H9 (cell line): ENCODE results near the gene IL16. TPM values are rescaled to one million over a fixed set of nuclear protein-coding genes. Genes with fewer than 3 reads are reported as not detected.

ENCODE experiments used
- DNase-seq: peaks from one replicate; pipeline ENCODE4 v3.0.0-alpha.2; 2017
- H2AFZ ChIP-seq: one replicate; pipeline ENCODE4 v1.6.1; 2013; ENCODE audit warnings: mild to moderate bottlenecking, low read length, control low read depth, moderate library complexity
- H2AK5ac ChIP-seq: 2 replicates; pipeline ENCODE4 v1.6.1; 2013; ENCODE audit warnings: low read length, control low read depth, mixed read lengths; ENCODE audit not compliant: insufficient read length
- H2BK120ac ChIP-seq: one replicate; pipeline ENCODE4 v1.6.1; 2013; ENCODE audit warnings: low read depth, mild to moderate bottlenecking, low read length, control low read depth, inconsistent platforms; ENCODE audit not compliant: poor library complexity, severe bottlenecking
- H2BK12ac ChIP-seq: 2 replicates; pipeline ENCODE4 v1.6.1; 2013; ENCODE audit warnings: low read length, control low read depth, mixed read lengths, low read depth; ENCODE audit not compliant: insufficient read length
- H2BK15ac ChIP-seq: 2 replicates; pipeline ENCODE4 v1.6.1; 2013; ENCODE audit warnings: low read depth, low read length, control low read depth
- H2BK20ac ChIP-seq: one replicate; pipeline ENCODE4 v1.6.1; 2013; ENCODE audit warnings: low read depth, mild to moderate bottlenecking, low read length, control low read depth, inconsistent platforms; ENCODE audit not compliant: poor library complexity, severe bottlenecking
- H2BK5ac ChIP-seq: 2 replicates; pipeline ENCODE4 v1.6.1; 2013; ENCODE audit warnings: low read length, control low read depth, mixed read lengths; ENCODE audit not compliant: insufficient read length
- H3K14ac ChIP-seq: 2 replicates; pipeline ENCODE4 v1.6.1; 2013; ENCODE audit warnings: low read length, control low read depth; ENCODE audit not compliant: insufficient read depth
- H3K18ac ChIP-seq: 2 replicates; pipeline ENCODE4 v1.6.1; 2013; ENCODE audit warnings: low read depth, mild to moderate bottlenecking, mixed read lengths, low read length, control low read depth; ENCODE audit not compliant: insufficient read length
- H3K23ac ChIP-seq: 2 replicates; pipeline ENCODE4 v1.6.1; 2013; ENCODE audit warnings: low read length, control low read depth, mixed read lengths, low read depth; ENCODE audit not compliant: insufficient read length
- H3K23me2 ChIP-seq: 2 replicates; pipeline ENCODE4 v1.6.1; 2013; ENCODE audit warnings: low read depth, mild to moderate bottlenecking, mixed read lengths, low read length, control low read depth; ENCODE audit not compliant: insufficient read length, poor library complexity, severe bottlenecking
- H3K27ac ChIP-seq: 2 replicates; pipeline ENCODE4 v1.5.1; 2013; ENCODE audit warnings: low read length, control low read depth, mixed read lengths, low read depth; ENCODE audit not compliant: insufficient read length
- H3K27me3 ChIP-seq: 2 replicates; pipeline ENCODE4 v1.6.1; 2013; ENCODE audit warnings: low read length, control low read depth, inconsistent platforms; ENCODE audit not compliant: insufficient read depth
- H3K4ac ChIP-seq: 2 replicates; pipeline ENCODE4 v1.6.1; 2013; ENCODE audit warnings: low read depth, mild to moderate bottlenecking, control low read depth, inconsistent platforms, low read length, moderate library complexity
- H3K4me1 ChIP-seq: 2 replicates; pipeline ENCODE4 v1.6.1; 2013; ENCODE audit warnings: low read length, control low read depth, inconsistent platforms; ENCODE audit not compliant: insufficient read depth
- H3K4me2 ChIP-seq: 2 replicates; pipeline ENCODE4 v1.6.1; 2013; ENCODE audit warnings: low read length, control low read depth, mixed read lengths; ENCODE audit not compliant: insufficient read length, insufficient read depth
- H3K56ac ChIP-seq: 2 replicates; pipeline ENCODE4 v1.6.1; 2013; ENCODE audit warnings: low read depth, mild to moderate bottlenecking, mixed read lengths, low read length, control low read depth; ENCODE audit not compliant: insufficient read length
- H3K79me1 ChIP-seq: 2 replicates; pipeline ENCODE4 v1.6.1; 2013; ENCODE audit warnings: low read depth, mild to moderate bottlenecking, moderate library complexity, low read length, control low read depth, inconsistent platforms; ENCODE audit not compliant: insufficient read depth, poor library complexity, severe bottlenecking
- H3K79me2 ChIP-seq: 2 replicates; pipeline ENCODE4 v1.6.1; 2013; ENCODE audit warnings: low read length, control low read depth, inconsistent platforms; ENCODE audit not compliant: insufficient read depth
- H3K9ac ChIP-seq: 2 replicates; pipeline ENCODE4 v1.6.1; 2013; ENCODE audit warnings: low read length, control low read depth, mixed read lengths; ENCODE audit not compliant: insufficient read length; ENCODE audit errors: extremely low read depth
- H3K9me3 ChIP-seq: one replicate; pipeline ENCODE4 v1.6.1; 2013; ENCODE audit warnings: low read depth, low read length, inconsistent platforms; ENCODE audit not compliant: control insufficient read depth
- H3T11ph ChIP-seq: one replicate; pipeline ENCODE4 v1.6.1; 2013; ENCODE audit warnings: mild to moderate bottlenecking, low read length, control low read depth, inconsistent platforms
- H4K20me1 ChIP-seq: one replicate; pipeline ENCODE4 v1.6.1; 2013; ENCODE audit not compliant: control insufficient read depth, insufficient read length, insufficient read depth
- H4K5ac ChIP-seq: 2 replicates; pipeline ENCODE4 v1.6.1; 2013; ENCODE audit warnings: low read depth, mild to moderate bottlenecking, mixed read lengths, low read length, control low read depth; ENCODE audit not compliant: insufficient read length
- H4K8ac ChIP-seq: replicated peaks from 2 replicates; pipeline ENCODE4 v1.6.1; 2013; ENCODE audit warnings: low read length, control low read depth, mixed read lengths, low read depth; ENCODE audit not compliant: insufficient read length
- H4K91ac ChIP-seq: 2 replicates; pipeline ENCODE4 v1.6.1; 2013; ENCODE audit warnings: low read depth, mild to moderate bottlenecking, moderate library complexity, mixed read lengths, low read length, control low read depth; ENCODE audit not compliant: insufficient read length
- H3K27ac Mint-ChIP-seq, 3 experiments: 2 replicates in 2 of 3; 3 replicates in 1 of 3; pipeline ENCODE4 v1.8.0; 2020 to 2021; ENCODE audit warnings: mixed read lengths in 3 of 3, mild to moderate bottlenecking in 1 of 3, moderate library complexity in 1 of 3
- H3K27me3 Mint-ChIP-seq: 2 replicates; pipeline ENCODE4 v1.8.0; 2021; ENCODE audit warnings: low read depth, mild to moderate bottlenecking, moderate library complexity, mixed read lengths
- H3K36me3 Mint-ChIP-seq, 3 experiments: 2 replicates in 2 of 3; 3 replicates in 1 of 3; pipeline ENCODE4 v1.8.0; 2020 to 2021; ENCODE audit warnings: low read depth in 3 of 3, mixed read lengths in 3 of 3; ENCODE audit not compliant: insufficient read depth in 1 of 3
- H3K4me1 Mint-ChIP-seq, 2 experiments: 2 replicates each; pipeline ENCODE4 v1.8.0; 2020; ENCODE audit warnings: mixed read lengths in 2 of 2
- H3K4me3 Mint-ChIP-seq, 2 experiments: 2 replicates in 1 of 2; 3 replicates in 1 of 2; pipeline ENCODE4 v1.8.0; 2020 to 2021; ENCODE audit warnings: mild to moderate bottlenecking in 2 of 2, mixed read lengths in 2 of 2, moderate library complexity in 1 of 2
- H3K9me3 Mint-ChIP-seq, 2 experiments: 2 replicates in 1 of 2; 3 replicates in 1 of 2; pipeline ENCODE4 v1.8.0; 2020; ENCODE audit warnings: mild to moderate bottlenecking in 2 of 2, mixed read lengths in 2 of 2, moderate library complexity in 1 of 2
- WGBS: extraction: QIAGEN DNeasy Blood & Tissue Kit; methylation state at CpG from one replicate; pipeline ENCODE4 v1.1.7; 2013; ENCODE audit warnings: missing lambda C conversion rate, low lambda C conversion rate, mixed read lengths; ENCODE audit not compliant: insufficient read length; ENCODE audit errors: extremely low coverage; 5-methylcytosine and 5-hydroxymethylcytosine counted together
- total RNA-seq: library from RNA; stranded (reverse); gene quantifications from 2 replicates; pipeline ENCODE4 v1.2.1, GENCODE V29; 2021
- TF ChIP-seq, protein P1 (sequence below): fragments of 200-600 bp; sonication (generic); conservative IDR thresholded peaks from 3 replicates; pipeline ENCODE4 v1.8.0; 2021; ENCODE audit warnings: antibody characterized with exemption, mild to moderate bottlenecking

The IL16 gene
- total RNA-seq, 1 experiment from 2014 or later = 0.28 TPM

DNA sequence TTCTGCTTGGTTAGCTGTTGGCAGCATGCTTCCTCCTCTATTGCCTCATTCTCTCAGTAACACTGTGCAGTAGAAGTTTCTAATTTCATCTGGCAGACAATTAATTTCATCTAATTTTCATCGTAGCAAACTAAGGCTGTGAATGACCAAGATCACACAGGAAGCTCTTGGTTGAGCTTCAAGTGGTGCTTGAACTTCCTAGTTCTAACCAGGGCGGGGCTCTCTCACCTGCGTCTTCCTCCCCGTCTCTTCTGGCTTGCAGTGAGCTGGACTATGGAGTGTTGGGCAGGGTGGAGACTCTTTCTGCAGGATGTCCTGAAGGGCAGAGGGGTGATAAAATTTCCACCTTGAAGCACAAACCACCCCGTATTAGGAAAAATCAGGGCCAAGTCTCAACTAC, 2.0 kb upstream of the IL16 start:
- Mint-ChIP-seq H3K4me3 (no peak overlapping the region), H3K4me1 (peaks cover 13 to 25% of the 10 kb centered on the region in 2 experiments; a peak in 3 of 4 replicates), H3K9me3 (no peaks in the 10 kb centered on the region), H3K36me3 (no peaks in the 10 kb centered on the region), H3K27ac (no peak overlapping the region), H3K27me3 (peaks cover 12% of the 10 kb centered on the region)
- no peaks in the 10 kb centered on the region for H3K9me3 ChIP-seq
- no peaks in the 10 kb centered on the region for H3K23me2 ChIP-seq
- H2BK12ac ChIP-seq = no peak overlapping the region
- no peak for DNase-seq
- H3K23ac ChIP-seq = no peak overlapping the region
- no peak overlapping the region for H3K9ac ChIP-seq
- H4K5ac ChIP-seq = no peak overlapping the region
- no peak overlapping the region for H3K27ac ChIP-seq
- no peaks in the 10 kb centered on the region for H4K20me1 ChIP-seq
- no peak overlapping the region for H2AFZ ChIP-seq
- no peak overlapping the region for H2BK20ac ChIP-seq
- H3K4ac ChIP-seq = no peak overlapping the region
- no peak overlapping the region for H3T11ph ChIP-seq
- H3K79me1 ChIP-seq = no peaks in the 10 kb centered on the region
- H2BK120ac ChIP-seq = no peak overlapping the region
- no peak overlapping the region for H4K91ac ChIP-seq
- no peak overlapping the region for H3K4me2 ChIP-seq
- no peak overlapping the region for H2BK5ac ChIP-seq
- H3K56ac ChIP-seq = no peak overlapping the region
- H3K79me2 ChIP-seq = no peaks in the 10 kb centered on the region
- no peaks in the 10 kb centered on the region for H3K4me1 ChIP-seq
- TF ChIP-seq, protein P1, sequence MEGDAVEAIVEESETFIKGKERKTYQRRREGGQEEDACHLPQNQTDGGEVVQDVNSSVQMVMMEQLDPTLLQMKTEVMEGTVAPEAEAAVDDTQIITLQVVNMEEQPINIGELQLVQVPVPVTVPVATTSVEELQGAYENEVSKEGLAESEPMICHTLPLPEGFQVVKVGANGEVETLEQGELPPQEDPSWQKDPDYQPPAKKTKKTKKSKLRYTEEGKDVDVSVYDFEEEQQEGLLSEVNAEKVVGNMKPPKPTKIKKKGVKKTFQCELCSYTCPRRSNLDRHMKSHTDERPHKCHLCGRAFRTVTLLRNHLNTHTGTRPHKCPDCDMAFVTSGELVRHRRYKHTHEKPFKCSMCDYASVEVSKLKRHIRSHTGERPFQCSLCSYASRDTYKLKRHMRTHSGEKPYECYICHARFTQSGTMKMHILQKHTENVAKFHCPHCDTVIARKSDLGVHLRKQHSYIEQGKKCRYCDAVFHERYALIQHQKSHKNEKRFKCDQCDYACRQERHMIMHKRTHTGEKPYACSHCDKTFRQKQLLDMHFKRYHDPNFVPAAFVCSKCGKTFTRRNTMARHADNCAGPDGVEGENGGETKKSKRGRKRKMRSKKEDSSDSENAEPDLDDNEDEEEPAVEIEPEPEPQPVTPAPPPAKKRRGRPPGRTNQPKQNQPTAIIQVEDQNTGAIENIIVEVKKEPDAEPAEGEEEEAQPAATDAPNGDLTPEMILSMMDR = no peak
- no peak overlapping the region for H2BK15ac ChIP-seq
- no CpG with 5 or more reads among the region's 5 CpGs for WGBS
- no peak overlapping the region for H3K14ac ChIP-seq
- no peak overlapping the region for H2AK5ac ChIP-seq
- H3K27me3 ChIP-seq = no peaks in the 10 kb centered on the region
- H4K8ac ChIP-seq = no peak overlapping the region
- no peak overlapping the region for H3K18ac ChIP-seq
